Uterus (tissue), 4 donors: ENCODE measurements around the gene GPX4. TPM values are rescaled to one million over a fixed set of nuclear protein-coding genes. Genes with fewer than 3 reads are reported as not detected.

Experiments
- DNase-seq, 2 donors: peaks; one replicate each; pipeline ENCODE4 v3.0.0-alpha.2; 2019 to 2020
- H3K27ac ChIP-seq, 2 donors: fragments of 200-600 bp; sonication (generic); 1 replicate in 1 of 2; 2 replicates in 1 of 2; pipeline ENCODE4 v1.5.1; 2016 to 2018
- H3K27me3 ChIP-seq, 2 donors: fragments of 200-600 bp; sonication (generic); one replicate each; pipeline ENCODE4 v1.5.1; 2018 to 2019; ENCODE audit warnings: control low read depth in 1 of 2
- H3K36me3 ChIP-seq, 2 donors: fragments of 200-600 bp; sonication (generic); one replicate each; pipeline ENCODE4 v1.5.1; 2019; ENCODE audit warnings: control low read depth in 1 of 2
- H3K4me1 ChIP-seq, 2 donors: fragments of 200-600 bp; sonication (generic); one replicate each; pipeline ENCODE4 v1.5.1; 2018 to 2019; ENCODE audit warnings: control low read depth in 1 of 2
- H3K4me3 ChIP-seq, 2 donors: fragments of 200-600 bp; sonication (generic); 1 replicate in 1 of 2; 2 replicates in 1 of 2; pipeline ENCODE4 v1.5.1; 2018 to 2019; ENCODE audit warnings: mild to moderate bottlenecking in 1 of 2
- H3K9me3 ChIP-seq, 2 donors: fragments of 200-600 bp; sonication (generic); one replicate each; pipeline ENCODE4 v1.5.1; 2019; ENCODE audit warnings: control low read depth in 1 of 2
- CTCF ChIP-seq, 4 experiments: fragments of 200-600 bp in 2 of 4; fragments of 450-650 bp in 2 of 4; sonication (generic) in 2 of 4; IDR thresholded peaks; one replicate each; pipeline ENCODE4 v1.5.1; 2016 to 2019; ENCODE audit warnings: antibody characterized with exemption in 4 of 4, mild to moderate bottlenecking in 2 of 4, moderate library complexity in 1 of 4
- POLR2A ChIP-seq, 2 donors: fragments of 450-650 bp; IDR thresholded peaks; one replicate each; pipeline ENCODE4 v1.6.1; 2016; ENCODE audit warnings: antibody characterized with exemption in 2 of 2, mild to moderate bottlenecking in 1 of 2, moderate library complexity in 1 of 2
- intact Hi-C: fragments of 100-400 bp; cut with DNase I; formaldehyde crosslinking; loops from one replicate; pipeline ENCODE4 v1.15.1; 2023; ENCODE audit warnings: low total_unique reads
- total RNA-seq, 4 donors: library from RNA; depleted of rRNA in 3 of 4; stranded (reverse); fragments of >200 nt in 3 of 4; gene quantifications; one replicate each; pipeline versions ENCODE4 v1.1.0 to v1.2.4, GENCODE V29; 2014 to 2023
- donor health status: DM: yes; HTN: yes; CAD: no.

GPX4 gene
- total RNA-seq, 4 donors from 2014 or later, result 68.2 to 357 (median 163) TPM

- H3K9me3 ChIP-seq, result no peaks in the 10 kb centered on the region
- no peaks in the 10 kb centered on the region for H3K27me3 ChIP-seq
- no peak for TF ChIP-seq POLR2A (IDR thresholded peaks at IDR 0.05)
- no peak for TF ChIP-seq CTCF (IDR thresholded peaks at IDR 0.05)
- peaks cover 0 to under 1% of the 10 kb centered on the region in 2 donors for H3K4me1 ChIP-seq
- intact Hi-C loops, result loop anchor here (10.0 kb wide), 1 partner anchor 53 kb away; no protein-coding TSS in a partner anchor
- DNase-seq, result no peak
- no peak overlapping the region for H3K27ac ChIP-seq
- no peaks in the 10 kb centered on the region for H3K36me3 ChIP-seq
- no peak overlapping the region for H3K4me3 ChIP-seq
Observed at GRCh38 chr19:1087813-1088415, 15.9 kb upstream of the GPX4 start.

- intact Hi-C loops, result loop anchor here (10.0 kb wide), 1 partner anchor 54 kb away; no protein-coding TSS in a partner anchor
- no peak for DNase-seq
- H3K4me1 ChIP-seq, result peaks cover 0 to under 1% of the 10 kb centered on the region in 2 donors
- H3K4me3 ChIP-seq, result no peak overlapping the region
- TF ChIP-seq POLR2A (IDR thresholded peaks at IDR 0.05) (no peak), CTCF (IDR thresholded peaks at IDR 0.05) (no peak)
- H3K36me3 ChIP-seq, result no peaks in the 10 kb centered on the region
- no peaks in the 10 kb centered on the region for H3K9me3 ChIP-seq
- H3K27ac ChIP-seq, result no peak overlapping the region
- H3K27me3 ChIP-seq, result no peaks in the 10 kb centered on the region
Observed at GRCh38 chr19:1088416-1089010, 15.3 kb upstream of the GPX4 start.

- intact Hi-C loops, result loop anchor here (10.0 kb wide), 1 partner anchor 54 kb away; no protein-coding TSS in a partner anchor
- Histone ChIP-seq H3K4me3 (no peak overlapping the region), H3K27me3 (no peaks in the 10 kb centered on the region), H3K4me1 (peaks cover 0 to 8% of the 10 kb centered on the region in 2 donors), H3K27ac (no peak overlapping the region), H3K9me3 (no peaks in the 10 kb centered on the region), H3K36me3 (no peaks in the 10 kb centered on the region)
- TF ChIP-seq CTCF (IDR thresholded peaks at IDR 0.05) (no peak), POLR2A (IDR thresholded peaks at IDR 0.05) (no peak)
- no peak for DNase-seq
Observed at GRCh38 chr19:1089126-1089771, 14.5 kb upstream of the GPX4 start.

- intact Hi-C loops, result loop anchor here (10.0 kb wide), 1 partner anchor 55 kb away; no protein-coding TSS in a partner anchor
- Histone ChIP-seq H3K4me1 (peaks cover 0 to 10% of the 10 kb centered on the region in 2 donors), H3K27ac (no peak overlapping the region), H3K9me3 (no peaks in the 10 kb centered on the region), H3K4me3 (no peak overlapping the region), H3K36me3 (no peaks in the 10 kb centered on the region), H3K27me3 (no peaks in the 10 kb centered on the region)
- no peak for TF ChIP-seq POLR2A (IDR thresholded peaks at IDR 0.05)
- TF ChIP-seq CTCF (IDR thresholded peaks at IDR 0.05), result no peak
- DNase-seq, result no peak
Observed at GRCh38 chr19:1089891-1090290, 13.9 kb upstream of the GPX4 start.
